Measurements from ENCODE around the gene TNNC2.

Gene TNNC2

GRCh38 chr20:45818239-45818638 lies 8.9 kb downstream of the TNNC2 start:
- TF ChIP-seq TEAD4 (IDR thresholded peaks at IDR 0.05), result no peak
- no peak for TF ChIP-seq MAX (IDR thresholded peaks at IDR 0.05)
- TF ChIP-seq, protein P1, sequence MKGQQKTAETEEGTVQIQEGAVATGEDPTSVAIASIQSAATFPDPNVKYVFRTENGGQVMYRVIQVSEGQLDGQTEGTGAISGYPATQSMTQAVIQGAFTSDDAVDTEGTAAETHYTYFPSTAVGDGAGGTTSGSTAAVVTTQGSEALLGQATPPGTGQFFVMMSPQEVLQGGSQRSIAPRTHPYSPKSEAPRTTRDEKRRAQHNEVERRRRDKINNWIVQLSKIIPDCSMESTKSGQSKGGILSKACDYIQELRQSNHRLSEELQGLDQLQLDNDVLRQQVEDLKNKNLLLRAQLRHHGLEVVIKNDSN (IDR thresholded peaks at IDR 0.05), result no peak
- TF ChIP-seq TCF12 (IDR thresholded peaks at IDR 0.05; ENCODE audit: low read depth), result no peak
- TF ChIP-seq TAF1 (IDR thresholded peaks at IDR 0.05; ENCODE audit: low read depth), result no peak
- TF ChIP-seq NFIC (IDR thresholded peaks at IDR 0.05), result no peak
- no peak for TF ChIP-seq CEBPB (IDR thresholded peaks at IDR 0.05)
- TF ChIP-seq, protein P2, sequence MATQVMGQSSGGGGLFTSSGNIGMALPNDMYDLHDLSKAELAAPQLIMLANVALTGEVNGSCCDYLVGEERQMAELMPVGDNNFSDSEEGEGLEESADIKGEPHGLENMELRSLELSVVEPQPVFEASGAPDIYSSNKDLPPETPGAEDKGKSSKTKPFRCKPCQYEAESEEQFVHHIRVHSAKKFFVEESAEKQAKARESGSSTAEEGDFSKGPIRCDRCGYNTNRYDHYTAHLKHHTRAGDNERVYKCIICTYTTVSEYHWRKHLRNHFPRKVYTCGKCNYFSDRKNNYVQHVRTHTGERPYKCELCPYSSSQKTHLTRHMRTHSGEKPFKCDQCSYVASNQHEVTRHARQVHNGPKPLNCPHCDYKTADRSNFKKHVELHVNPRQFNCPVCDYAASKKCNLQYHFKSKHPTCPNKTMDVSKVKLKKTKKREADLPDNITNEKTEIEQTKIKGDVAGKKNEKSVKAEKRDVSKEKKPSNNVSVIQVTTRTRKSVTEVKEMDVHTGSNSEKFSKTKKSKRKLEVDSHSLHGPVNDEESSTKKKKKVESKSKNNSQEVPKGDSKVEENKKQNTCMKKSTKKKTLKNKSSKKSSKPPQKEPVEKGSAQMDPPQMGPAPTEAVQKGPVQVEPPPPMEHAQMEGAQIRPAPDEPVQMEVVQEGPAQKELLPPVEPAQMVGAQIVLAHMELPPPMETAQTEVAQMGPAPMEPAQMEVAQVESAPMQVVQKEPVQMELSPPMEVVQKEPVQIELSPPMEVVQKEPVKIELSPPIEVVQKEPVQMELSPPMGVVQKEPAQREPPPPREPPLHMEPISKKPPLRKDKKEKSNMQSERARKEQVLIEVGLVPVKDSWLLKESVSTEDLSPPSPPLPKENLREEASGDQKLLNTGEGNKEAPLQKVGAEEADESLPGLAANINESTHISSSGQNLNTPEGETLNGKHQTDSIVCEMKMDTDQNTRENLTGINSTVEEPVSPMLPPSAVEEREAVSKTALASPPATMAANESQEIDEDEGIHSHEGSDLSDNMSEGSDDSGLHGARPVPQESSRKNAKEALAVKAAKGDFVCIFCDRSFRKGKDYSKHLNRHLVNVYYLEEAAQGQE (IDR thresholded peaks at IDR 0.05; ENCODE audit: low read depth), result no peak
- TF ChIP-seq CREB1 (IDR thresholded peaks at IDR 0.05; ENCODE audit: low read depth), result no peak
- no peak for TF ChIP-seq EP300 (IDR thresholded peaks at IDR 0.05; ENCODE audit: borderline replicate concordance)
- TF ChIP-seq ZBTB7A (IDR thresholded peaks at IDR 0.05; ENCODE audit: low read depth), result no peak
- no peak for TF ChIP-seq YY1 (IDR thresholded peaks at IDR 0.05; ENCODE audit: low read depth)
- TF ChIP-seq FOXM1 (IDR thresholded peaks at IDR 0.05; ENCODE audit: borderline replicate concordance, low read depth), result no peak
- TF ChIP-seq RAD21 (IDR thresholded peaks at IDR 0.05; ENCODE audit: low read depth), result no peak
- TF ChIP-seq EGR1 (IDR thresholded peaks at IDR 0.05), result no peak

GRCh38 chr20:45817376-45818194 lies 9.5 kb downstream of the TNNC2 start:
- TF ChIP-seq, protein P2 (IDR thresholded peaks at IDR 0.05; ENCODE audit: low read depth), result no peak
- TF ChIP-seq MAX (IDR thresholded peaks at IDR 0.05), result no peak
- no peak for TF ChIP-seq TCF12 (IDR thresholded peaks at IDR 0.05; ENCODE audit: low read depth)
- TF ChIP-seq RAD21 (IDR thresholded peaks at IDR 0.05; ENCODE audit: low read depth), result no peak
- no peak for TF ChIP-seq TEAD4 (IDR thresholded peaks at IDR 0.05)
- TF ChIP-seq, protein P1 (IDR thresholded peaks at IDR 0.05), result no peak
- TF ChIP-seq EP300 (IDR thresholded peaks at IDR 0.05; ENCODE audit: borderline replicate concordance), result no peak
- no peak for TF ChIP-seq FOXM1 (IDR thresholded peaks at IDR 0.05; ENCODE audit: borderline replicate concordance, low read depth)
- no peak for TF ChIP-seq NFIC (IDR thresholded peaks at IDR 0.05)
- TF ChIP-seq TAF1 (IDR thresholded peaks at IDR 0.05; ENCODE audit: low read depth), result no peak
- no peak for TF ChIP-seq YY1 (IDR thresholded peaks at IDR 0.05; ENCODE audit: low read depth)
- TF ChIP-seq CEBPB (IDR thresholded peaks at IDR 0.05), result no peak
- TF ChIP-seq ZBTB7A (IDR thresholded peaks at IDR 0.05; ENCODE audit: low read depth), result no peak

DNA sequence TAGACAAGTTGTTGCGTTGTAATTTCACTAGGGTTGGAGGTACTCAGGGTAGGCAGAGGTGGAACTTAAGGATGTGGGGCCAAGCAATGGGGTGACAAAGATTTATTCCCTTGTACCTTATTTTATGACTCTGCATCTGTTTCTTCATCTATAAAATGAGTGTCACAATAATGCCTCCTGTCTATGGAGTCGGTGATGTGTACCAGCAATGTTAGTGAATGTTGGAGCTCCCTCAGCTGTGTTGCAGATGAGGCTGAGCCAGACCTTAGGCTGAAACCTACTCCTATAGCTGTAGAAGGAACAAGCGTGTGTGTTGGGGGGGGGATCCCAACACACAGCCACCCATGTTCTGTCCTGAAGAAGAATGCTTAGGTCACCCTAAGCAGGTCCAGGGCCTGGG lies 10.2 kb downstream of the TNNC2 start:
- TF ChIP-seq CEBPB (IDR thresholded peaks at IDR 0.05) (no peak), CREB1 (IDR thresholded peaks at IDR 0.05; ENCODE audit: low read depth) (no peak), TAF1 (IDR thresholded peaks at IDR 0.05; ENCODE audit: low read depth) (no peak), TEAD4 (IDR thresholded peaks at IDR 0.05) (no peak), MAX (IDR thresholded peaks at IDR 0.05) (no peak), EGR1 (IDR thresholded peaks at IDR 0.05) (no peak), YY1 (IDR thresholded peaks at IDR 0.05; ENCODE audit: low read depth) (no peak), EP300 (IDR thresholded peaks at IDR 0.05; ENCODE audit: borderline replicate concordance) (no peak), FOXM1 (IDR thresholded peaks at IDR 0.05; ENCODE audit: borderline replicate concordance, low read depth) (no peak), RAD21 (IDR thresholded peaks at IDR 0.05; ENCODE audit: low read depth) (no peak), ZBTB7A (IDR thresholded peaks at IDR 0.05; ENCODE audit: low read depth) (no peak), NFIC (IDR thresholded peaks at IDR 0.05) (no peak)
- TF ChIP-seq, protein P2 (IDR thresholded peaks at IDR 0.05; ENCODE audit: low read depth), result no peak
- TF ChIP-seq, protein P1 (IDR thresholded peaks at IDR 0.05), result no peak

Measured in Ishikawa (cell line).